Measurements from ENCODE around the gene MCC.

The MCC gene

DNA sequence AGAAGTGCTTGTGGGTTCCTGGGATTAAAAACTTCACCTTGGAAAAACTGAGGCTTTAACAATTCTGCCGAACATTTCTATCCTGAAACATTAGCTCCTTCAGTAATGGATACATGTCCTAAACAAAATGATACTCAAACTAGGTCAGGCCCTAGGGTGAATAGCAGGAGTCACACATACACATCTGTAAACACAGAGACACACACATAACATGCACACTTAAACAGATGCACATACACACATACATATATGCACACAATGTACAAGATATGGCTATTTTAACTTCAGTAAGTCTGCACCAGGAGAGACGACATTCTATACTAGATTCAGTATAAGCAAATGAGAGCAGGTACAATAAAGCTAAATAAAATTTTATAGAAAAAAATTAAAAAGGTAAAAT lies 387.3 kb downstream of the MCC start:
- in situ Hi-C loops (cut with MboI; ENCODE audit: low pct_unique_long_range_greater_than_20kb, low sequenced_read_pairs, unreplicated experiment) = no loop called here
- no peak for DNase-seq (ENCODE audit: low spot score)
- TF ChIP-seq CTCF (IDR thresholded peaks at IDR 0.05; ENCODE audit: extremely low read depth, insufficient read depth, missing control alignments) = no peak

DNA sequence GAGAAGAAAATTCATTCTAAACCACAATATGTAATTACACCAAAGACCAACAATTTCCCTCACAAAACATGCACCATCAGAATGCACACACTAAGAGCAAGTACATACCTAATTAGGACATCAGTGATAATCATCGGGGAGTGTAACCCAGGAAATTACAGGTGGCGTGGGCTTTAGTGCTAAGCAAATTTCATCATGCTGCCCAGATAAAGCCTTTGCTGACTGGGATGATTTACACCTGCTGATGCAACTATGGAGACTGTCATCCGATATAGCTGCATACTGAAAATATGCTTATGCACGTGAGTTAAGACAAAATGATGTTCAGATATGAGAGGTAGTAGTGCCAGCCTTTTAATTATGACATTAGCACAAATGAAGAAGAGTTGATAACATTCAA lies 388.4 kb downstream of the MCC start:
- in situ Hi-C loops (cut with MboI; ENCODE audit: low pct_unique_long_range_greater_than_20kb, low sequenced_read_pairs, unreplicated experiment) = no loop called here
- no peak for TF ChIP-seq CTCF (IDR thresholded peaks at IDR 0.05; ENCODE audit: extremely low read depth, insufficient read depth, missing control alignments)
- no peak for DNase-seq (ENCODE audit: low spot score)

- TF ChIP-seq CTCF (IDR thresholded peaks at IDR 0.05; ENCODE audit: extremely low read depth, insufficient read depth, missing control alignments) = no peak
- in situ Hi-C loops (cut with MboI; ENCODE audit: low pct_unique_long_range_greater_than_20kb, low sequenced_read_pairs, unreplicated experiment) = no loop called here
- DNase-seq (ENCODE audit: low spot score) = no peak
These were observed 389.9 kb downstream of the MCC start for GRCh38 chr5:113098378-113098777.

DNA sequence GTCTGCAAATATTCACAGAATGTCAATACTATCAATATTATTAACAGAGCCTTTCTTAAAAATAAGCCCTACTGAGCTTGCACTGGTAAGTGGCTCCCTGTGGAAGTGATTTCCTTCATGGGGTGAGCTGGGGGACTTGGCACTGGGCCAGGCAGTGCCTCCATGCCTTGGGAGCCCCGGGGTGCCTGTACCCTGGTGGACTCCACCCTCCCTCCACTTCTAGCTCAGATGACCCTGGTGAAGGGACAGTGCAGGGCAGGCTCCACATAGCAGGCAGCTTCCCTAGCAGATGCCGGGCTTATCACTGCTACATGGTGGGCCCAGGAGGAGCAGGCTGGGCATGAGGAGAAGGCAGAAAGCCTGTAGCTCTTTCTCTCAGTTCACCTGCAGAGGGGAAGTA lies 392.4 kb downstream of the MCC start:
- DNase-seq (ENCODE audit: low spot score) = no peak
- no peak for TF ChIP-seq CTCF (IDR thresholded peaks at IDR 0.05; ENCODE audit: extremely low read depth, insufficient read depth, missing control alignments)
- in situ Hi-C loops (cut with MboI; ENCODE audit: low pct_unique_long_range_greater_than_20kb, low sequenced_read_pairs, unreplicated experiment) = no loop called here

GRCh38 chr5:113093558-113093957 lies 394.7 kb downstream of the MCC start:
- in situ Hi-C loops (cut with MboI; ENCODE audit: low pct_unique_long_range_greater_than_20kb, low sequenced_read_pairs, unreplicated experiment) = no loop called here

GRCh38 chr5:113092683-113093082 lies 395.6 kb downstream of the MCC start:
- in situ Hi-C loops (cut with MboI; ENCODE audit: low pct_unique_long_range_greater_than_20kb, low sequenced_read_pairs, unreplicated experiment) = no loop called here
- no peak for DNase-seq (ENCODE audit: low spot score)
- TF ChIP-seq CTCF (IDR thresholded peaks at IDR 0.05; ENCODE audit: extremely low read depth, insufficient read depth, missing control alignments) = no peak

More at GRCh38 chr5:113093558-113093957, 394.7 kb downstream of the MCC start:
- DNase-seq (ENCODE audit: low spot score) = no peak
- no peak for TF ChIP-seq CTCF (IDR thresholded peaks at IDR 0.05; ENCODE audit: extremely low read depth, insufficient read depth, missing control alignments)

DNA sequence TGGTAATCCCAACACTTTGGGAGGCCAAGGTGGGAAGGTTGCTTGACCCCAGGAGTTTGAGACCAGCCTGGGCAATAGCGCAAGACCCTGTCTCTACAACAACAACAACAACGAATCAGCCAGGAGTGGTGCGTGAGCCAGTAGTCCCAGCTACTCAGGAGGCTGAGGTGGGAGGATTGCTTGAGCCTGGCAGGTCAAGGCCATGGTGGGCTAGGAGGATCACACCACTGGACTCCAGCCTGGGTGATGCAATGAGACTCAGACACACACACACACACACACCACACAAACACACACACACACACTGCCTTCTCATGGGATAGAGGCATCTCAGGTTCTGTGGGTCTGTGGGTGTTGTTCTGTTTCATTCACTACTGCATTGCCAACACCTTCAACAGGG lies 396.6 kb downstream of the MCC start:
- TF ChIP-seq CTCF (IDR thresholded peaks at IDR 0.05; ENCODE audit: extremely low read depth, insufficient read depth, missing control alignments) = no peak
- DNase-seq (ENCODE audit: low spot score) = no peak
- in situ Hi-C loops (cut with MboI; ENCODE audit: low pct_unique_long_range_greater_than_20kb, low sequenced_read_pairs, unreplicated experiment) = no loop called here
